ENCODE measurements around the gene BRAT1.

The BRAT1 gene

DNA sequence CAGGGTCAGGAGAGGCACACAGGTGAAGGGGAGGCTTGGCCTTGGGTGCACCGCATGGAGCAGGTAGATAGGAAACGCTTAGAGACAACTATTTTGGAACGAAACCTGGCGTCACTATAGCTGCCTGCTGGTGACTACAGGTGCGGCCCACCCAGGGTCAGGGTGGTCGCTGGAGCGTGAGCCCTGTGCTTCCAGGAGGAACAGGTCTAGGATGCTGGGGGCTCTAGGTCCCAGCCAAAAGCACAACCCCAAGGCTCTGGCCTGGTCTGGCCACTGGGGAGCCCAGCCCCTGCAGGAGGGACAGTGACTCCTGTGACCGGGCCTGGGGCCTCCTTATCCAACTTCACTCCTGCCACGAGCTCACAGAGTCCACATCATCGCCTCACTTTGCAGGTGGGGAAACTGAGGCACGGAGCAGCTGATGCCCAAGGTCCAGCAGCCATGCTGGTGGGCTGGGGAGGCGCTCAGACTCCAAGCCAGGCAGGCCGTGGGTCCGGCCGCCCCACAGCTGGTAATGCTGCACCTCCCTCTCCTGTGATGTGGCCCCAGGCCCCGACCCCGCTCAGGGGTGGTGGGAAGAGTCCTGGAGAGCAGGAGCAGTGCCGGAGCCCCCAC, 26.7 kb downstream of the BRAT1 start:
- Histone ChIP-seq H3K36me3 (ENCODE audit: control insufficient read depth in 1 of 2, insufficient read depth in 2 of 2, low read length in 2 of 2) (peaks cover 35 to 38% of the 10 kb centered on the region in 2 experiments), H3K4ac (ENCODE audit: low read depth, low read length) (no peak overlapping the region), H2AFZ (ENCODE audit: insufficient read depth, low read length, poor library complexity) (no peak overlapping the region), H3K9me3 (ENCODE audit: insufficient read depth, low read depth, low read length) (peaks cover 2% of the 10 kb centered on the region), H4K8ac (ENCODE audit: low read depth, low read length) (no peak overlapping the region), H3K27me3 (ENCODE audit: insufficient read depth, low read length) (no peaks in the 10 kb centered on the region), H3K79me2 (ENCODE audit: control insufficient read depth, insufficient read depth, low read length, poor library complexity) (peaks cover 3% of the 10 kb centered on the region), H3K9ac (ENCODE audit: low read length) (no peak overlapping the region), H3K23ac (ENCODE audit: low read length) (no peak overlapping the region), H2AK5ac (ENCODE audit: low read length) (peak overlapping the region; percentile 15), H3K27ac (ENCODE audit: low read depth, low read length) (no peak overlapping the region), H2BK120ac (ENCODE audit: insufficient read depth, low read length, poor library complexity) (no peak overlapping the region), H3K4me2 (ENCODE audit: low read length) (no peak overlapping the region), H3K4me1 (ENCODE audit: control insufficient read depth in 1 of 2, insufficient read depth in 2 of 2, low read length in 2 of 2) (peaks cover 36 to 39% of the 10 kb centered on the region in 2 experiments), H3K79me1 (ENCODE audit: low read length) (peaks cover 16% of the 10 kb centered on the region), H3K4me3 (ENCODE audit: low read depth, low read length) (no peak overlapping the region), H2BK5ac (ENCODE audit: low read depth, low read length, poor library complexity) (no peak overlapping the region), H2BK12ac (ENCODE audit: low read length) (no peak overlapping the region), H3K18ac (ENCODE audit: low read length) (no peak overlapping the region), H4K91ac (ENCODE audit: low read depth, low read length) (no peak overlapping the region), H3K14ac (ENCODE audit: low read length) (no peak overlapping the region), H4K12ac (ENCODE audit: low read depth, low read length) (no peak overlapping the region)
- no peak for DNase-seq
- no CpG with 5 or more reads among the region's 18 CpGs for WGBS (ENCODE audit: extremely low coverage, insufficient coverage, insufficient read length)

- Histone ChIP-seq H3K4me2 (ENCODE audit: low read length) (no peak overlapping the region), H3K4me1 (ENCODE audit: control insufficient read depth in 1 of 2, insufficient read depth in 2 of 2, low read length in 2 of 2) (peaks cover 42 to 47% of the 10 kb centered on the region in 2 experiments), H2AK5ac (ENCODE audit: low read length) (no peak overlapping the region), H3K27me3 (ENCODE audit: insufficient read depth, low read length) (no peaks in the 10 kb centered on the region), H2AFZ (ENCODE audit: insufficient read depth, low read length, poor library complexity) (no peak overlapping the region), H3K36me3 (ENCODE audit: control insufficient read depth in 1 of 2, insufficient read depth in 2 of 2, low read length in 2 of 2) (peaks cover 35 to 38% of the 10 kb centered on the region in 2 experiments), H4K12ac (ENCODE audit: low read depth, low read length) (no peak overlapping the region), H3K9ac (ENCODE audit: low read length) (no peak overlapping the region), H2BK12ac (ENCODE audit: low read length) (no peak overlapping the region), H3K4ac (ENCODE audit: low read depth, low read length) (no peak overlapping the region), H3K27ac (ENCODE audit: low read depth, low read length) (no peak overlapping the region), H3K14ac (ENCODE audit: low read length) (no peak overlapping the region), H3K79me2 (ENCODE audit: control insufficient read depth, insufficient read depth, low read length, poor library complexity) (peaks cover 6% of the 10 kb centered on the region), H4K8ac (ENCODE audit: low read depth, low read length) (no peak overlapping the region), H3K4me3 (ENCODE audit: low read depth, low read length) (no peak overlapping the region), H3K9me3 (ENCODE audit: insufficient read depth, low read depth, low read length) (peaks cover 2% of the 10 kb centered on the region), H2BK120ac (ENCODE audit: insufficient read depth, low read length, poor library complexity) (no peak overlapping the region), H4K91ac (ENCODE audit: low read depth, low read length) (no peak overlapping the region), H3K18ac (ENCODE audit: low read length) (no peak overlapping the region), H2BK5ac (ENCODE audit: low read depth, low read length, poor library complexity) (no peak overlapping the region), H3K23ac (ENCODE audit: low read length) (no peak overlapping the region), H3K79me1 (ENCODE audit: low read length) (peaks cover 22% of the 10 kb centered on the region)
- DNase-seq: peak in 1 of 2 donors; percentile 50
- no CpG with 5 or more reads among the region's 17 CpGs for WGBS (ENCODE audit: extremely low coverage, insufficient coverage, insufficient read length)
These were observed 27.5 kb downstream of the BRAT1 start for GRCh38 chr7:2527505-2528467.

DNA sequence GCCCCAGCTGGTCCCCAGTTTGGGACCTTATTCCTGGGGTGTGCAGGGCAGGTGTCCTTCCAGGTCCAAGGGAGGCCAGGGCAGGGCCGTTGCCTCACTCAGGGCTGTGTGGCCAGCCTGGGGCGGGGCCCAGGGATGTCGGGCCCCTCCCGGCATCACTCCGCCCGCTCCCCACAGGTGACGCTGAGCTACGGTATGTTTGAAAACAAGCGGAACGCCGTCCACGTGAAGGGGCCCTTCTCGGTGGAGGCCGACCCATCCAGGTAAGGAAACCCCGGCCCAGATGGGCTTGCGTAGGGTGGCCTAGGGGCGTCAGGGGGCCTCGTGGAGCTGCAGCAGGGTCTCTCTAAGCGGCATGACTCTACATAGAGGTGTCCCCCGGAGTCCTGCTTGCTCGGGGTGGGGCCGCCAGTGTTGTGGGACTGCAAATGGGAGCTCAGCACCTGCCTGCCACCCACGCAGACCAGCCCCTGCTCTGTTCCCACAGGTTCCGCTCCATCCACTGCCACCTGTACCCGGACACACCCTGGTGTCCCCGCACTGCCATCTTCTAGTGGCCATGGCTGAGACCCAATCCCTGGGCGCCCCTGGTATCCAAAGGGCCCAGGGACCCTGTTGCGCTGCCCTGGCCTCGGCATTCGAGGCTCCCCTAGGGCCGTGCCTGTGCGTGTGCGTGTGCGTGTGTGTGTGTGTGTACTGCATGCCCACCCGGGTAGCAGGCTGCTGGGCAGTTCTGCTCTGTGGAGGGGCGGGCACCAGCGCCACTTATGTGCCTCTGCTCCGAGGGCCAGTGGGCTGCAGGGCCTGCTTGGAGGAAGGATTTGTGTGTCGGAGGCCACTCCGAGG, 28.4 kb downstream of the BRAT1 start:
- H4K91ac ChIP-seq (ENCODE audit: low read depth, low read length): no peak overlapping the region
- no peak overlapping the region for H4K8ac ChIP-seq (ENCODE audit: low read depth, low read length)
- H3K23ac ChIP-seq (ENCODE audit: low read length): no peak overlapping the region
- H3K79me1 ChIP-seq (ENCODE audit: low read length): peaks cover 30% of the 10 kb centered on the region
- H3K18ac ChIP-seq (ENCODE audit: low read length): no peak overlapping the region
- no peak overlapping the region for H2BK5ac ChIP-seq (ENCODE audit: low read depth, low read length, poor library complexity)
- peaks cover 52 to 56% of the 10 kb centered on the region in 2 experiments for H3K4me1 ChIP-seq (ENCODE audit: control insufficient read depth in 1 of 2, insufficient read depth in 2 of 2, low read length in 2 of 2)
- no peak overlapping the region for H3K14ac ChIP-seq (ENCODE audit: low read length)
- no peak overlapping the region for H3K27ac ChIP-seq (ENCODE audit: low read depth, low read length)
- peaks cover 9% of the 10 kb centered on the region for H3K79me2 ChIP-seq (ENCODE audit: control insufficient read depth, insufficient read depth, low read length, poor library complexity)
- no peak overlapping the region for H4K12ac ChIP-seq (ENCODE audit: low read depth, low read length)
- DNase-seq: no peak
- H2AFZ ChIP-seq (ENCODE audit: insufficient read depth, low read length, poor library complexity): no peak overlapping the region
- no peak overlapping the region for H2BK120ac ChIP-seq (ENCODE audit: insufficient read depth, low read length, poor library complexity)
- no peak overlapping the region for H3K4me2 ChIP-seq (ENCODE audit: low read length)
- H3K4me3 ChIP-seq (ENCODE audit: low read depth, low read length): no peak overlapping the region
- H3K27me3 ChIP-seq (ENCODE audit: insufficient read depth, low read length): no peaks in the 10 kb centered on the region
- no peak overlapping the region for H2BK12ac ChIP-seq (ENCODE audit: low read length)
- peaks cover 35 to 38% of the 10 kb centered on the region in 2 experiments for H3K36me3 ChIP-seq (ENCODE audit: control insufficient read depth in 1 of 2, insufficient read depth in 2 of 2, low read length in 2 of 2)
- H3K9me3 ChIP-seq (ENCODE audit: insufficient read depth, low read depth, low read length): peaks cover 2% of the 10 kb centered on the region
- H3K4ac ChIP-seq (ENCODE audit: low read depth, low read length): no peak overlapping the region
- no peak overlapping the region for H2AK5ac ChIP-seq (ENCODE audit: low read length)
- WGBS (ENCODE audit: extremely low coverage, insufficient coverage, insufficient read length): no CpG with 5 or more reads among the region's 40 CpGs
- H3K9ac ChIP-seq (ENCODE audit: low read length): no peak overlapping the region

All from trophoblast cell (in vitro differentiated cells and primary cell).